Measurements from ENCODE around the gene OSBPL3.

Gene OSBPL3

GRCh38 chr7:24854866-24855265 lies 125.1 kb downstream of the OSBPL3 start:
- DNase-seq, result no peak

DNA sequence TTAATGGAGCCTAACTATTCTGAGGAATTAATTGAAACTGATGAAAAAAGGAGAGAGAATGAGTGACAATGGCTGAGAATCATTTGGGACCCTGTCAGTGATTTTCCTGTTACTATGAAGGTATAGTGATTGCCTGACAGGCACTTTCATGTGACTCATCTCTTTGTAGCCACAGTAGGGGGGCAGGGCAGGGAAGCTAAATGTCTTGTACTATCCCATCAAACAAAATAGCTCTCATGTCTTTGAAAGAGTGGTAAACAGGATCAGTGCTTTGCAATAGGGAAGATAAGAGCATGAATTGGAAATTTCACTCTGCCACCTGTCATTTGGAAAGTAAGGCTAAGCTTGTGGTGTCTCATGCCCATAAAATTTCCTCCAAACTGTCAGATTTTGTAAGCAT lies 128.2 kb downstream of the OSBPL3 start:
- no peak for DNase-seq

- DNase-seq, result no peak
Measured at GRCh38 chr7:24848878-24849277, 131.1 kb downstream of the OSBPL3 start.

- DNase-seq, result no peak
Measured at GRCh38 chr7:24847754-24848153, 132.2 kb downstream of the OSBPL3 start.

- DNase-seq, result no peak
Measured at GRCh38 chr7:24843821-24844434, 136.1 kb downstream of the OSBPL3 start.

DNA sequence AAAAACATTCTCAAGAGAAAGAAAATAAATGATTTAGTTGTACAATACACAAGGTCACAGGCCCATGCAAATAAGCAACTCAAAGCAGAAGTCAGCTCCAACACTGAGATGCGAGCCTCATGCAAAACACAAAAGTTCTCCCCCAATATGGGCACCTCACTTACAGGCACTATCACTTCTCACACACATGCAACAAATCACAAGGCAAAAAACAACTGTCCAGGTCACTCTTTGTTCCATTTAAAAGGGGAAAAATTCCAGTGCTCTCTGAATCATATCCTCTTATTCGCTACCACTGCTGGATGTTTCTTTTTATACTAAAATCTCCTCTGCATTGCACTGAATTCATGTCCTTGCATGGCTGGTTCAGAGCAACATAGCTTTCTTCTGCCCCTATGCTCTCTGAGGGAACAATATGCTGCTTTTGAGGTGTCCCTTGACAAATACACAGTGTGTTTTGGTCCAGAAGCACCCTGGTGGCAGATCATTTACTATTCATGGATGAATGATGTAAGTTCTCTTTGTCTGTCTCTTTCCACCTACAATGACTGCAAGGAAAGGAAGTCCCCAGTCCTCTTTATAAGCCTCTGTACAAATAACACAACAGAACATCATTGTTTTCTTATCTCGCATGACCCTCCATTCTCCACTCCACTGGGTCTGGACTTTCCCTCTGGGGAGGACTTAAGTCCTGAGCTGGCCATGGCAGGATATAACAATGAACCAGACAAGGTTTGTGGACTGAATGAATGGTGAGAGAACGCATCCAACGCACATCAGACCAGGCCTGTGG lies 137.3 kb downstream of the OSBPL3 start:
- no peak for DNase-seq

DNA sequence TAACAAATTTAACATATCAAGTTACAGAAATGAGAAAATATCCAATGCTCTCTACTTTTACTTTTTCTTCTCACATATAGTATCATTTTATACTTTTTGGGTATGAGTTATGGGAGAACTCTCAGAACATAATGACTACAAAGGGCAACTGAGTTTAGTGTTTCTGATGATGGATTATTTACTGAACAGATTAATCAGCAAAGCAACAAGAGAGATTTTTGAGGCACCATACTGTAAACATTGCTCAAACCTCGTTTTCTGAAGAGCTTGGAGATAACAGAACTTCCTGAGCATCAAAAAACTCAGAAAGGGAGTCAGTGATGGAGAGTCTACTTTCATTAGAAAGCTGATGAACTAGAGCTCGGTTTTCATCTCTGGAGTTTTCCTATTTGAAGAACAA lies 137.9 kb downstream of the OSBPL3 start:
- DNase-seq, result no peak

DNA sequence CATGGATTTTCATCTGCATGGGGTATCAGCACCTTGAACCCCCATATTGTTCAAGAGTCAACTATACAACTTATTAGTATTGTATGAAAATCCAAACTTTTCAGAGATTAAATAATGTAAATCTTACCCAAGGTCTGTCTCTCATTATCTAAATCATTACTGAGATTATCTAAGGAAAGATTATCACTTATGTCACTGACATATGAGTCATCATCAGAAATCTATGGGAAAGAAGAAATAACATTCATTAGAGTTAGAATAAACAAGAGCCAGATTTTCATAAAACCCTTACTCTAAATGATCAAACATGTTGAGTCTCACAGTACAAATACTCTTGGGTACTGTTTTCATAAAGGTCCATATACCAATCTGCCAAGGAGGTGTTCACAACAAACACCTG lies 139.4 kb downstream of the OSBPL3 start:
- DNase-seq, result no peak

- no peak for DNase-seq
Measured at GRCh38 chr7:24836084-24836483, 143.9 kb downstream of the OSBPL3 start.

DNA sequence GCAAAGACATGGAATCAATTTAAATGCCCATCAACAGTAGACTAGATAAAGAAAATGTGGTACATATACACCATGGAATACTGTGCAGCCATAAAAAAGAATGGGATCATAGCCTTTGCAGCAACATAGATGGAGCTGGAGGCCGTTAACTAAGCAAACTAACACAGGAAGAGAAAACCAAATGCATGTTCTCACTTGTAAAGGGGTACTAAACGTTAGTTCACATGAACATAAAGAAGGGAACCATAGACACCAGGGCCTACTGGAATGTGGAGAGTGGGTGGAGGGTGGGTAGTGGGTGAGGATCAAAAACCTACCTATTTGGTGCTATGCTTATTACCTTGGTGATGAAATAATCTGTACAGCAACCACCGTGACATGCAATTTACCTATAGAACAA lies 144.3 kb downstream of the OSBPL3 start:
- DNase-seq, result no peak

DNA sequence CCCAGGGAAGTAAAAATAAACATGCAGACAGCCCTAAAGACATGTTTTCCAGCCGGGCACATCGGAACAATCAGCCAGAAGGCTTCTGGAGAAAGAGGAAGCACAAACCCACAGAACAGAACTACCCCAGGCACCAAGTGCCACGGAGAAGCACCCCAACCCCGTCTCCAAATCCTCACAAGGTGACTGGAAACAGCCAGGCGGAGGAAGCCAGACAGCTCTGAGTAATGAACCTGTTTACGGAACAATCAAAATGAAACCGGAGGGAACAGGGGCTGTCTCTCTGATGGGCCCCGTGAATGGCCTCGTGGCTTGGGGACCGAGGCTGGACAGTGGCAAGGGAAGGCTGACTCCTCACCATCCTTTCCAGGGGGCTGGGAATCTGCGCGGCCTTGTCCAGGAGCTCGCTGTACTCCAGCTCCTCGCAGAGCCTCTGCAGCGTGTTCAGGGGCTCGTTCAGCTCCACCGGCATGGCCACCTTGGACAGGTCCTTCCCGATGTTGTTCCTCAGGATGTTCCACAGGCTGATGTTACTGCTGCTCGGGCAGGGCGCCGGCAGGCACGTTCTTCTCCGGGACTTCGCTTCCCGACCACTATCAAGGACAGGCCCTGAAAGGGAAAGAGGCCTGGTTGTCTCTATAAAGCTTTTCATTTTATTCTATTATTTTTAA lies 145.7 kb downstream of the OSBPL3 start:
- DNase-seq, result no peak

- no peak for DNase-seq
Measured at GRCh38 chr7:24833549-24833948, 146.4 kb downstream of the OSBPL3 start.

DNA sequence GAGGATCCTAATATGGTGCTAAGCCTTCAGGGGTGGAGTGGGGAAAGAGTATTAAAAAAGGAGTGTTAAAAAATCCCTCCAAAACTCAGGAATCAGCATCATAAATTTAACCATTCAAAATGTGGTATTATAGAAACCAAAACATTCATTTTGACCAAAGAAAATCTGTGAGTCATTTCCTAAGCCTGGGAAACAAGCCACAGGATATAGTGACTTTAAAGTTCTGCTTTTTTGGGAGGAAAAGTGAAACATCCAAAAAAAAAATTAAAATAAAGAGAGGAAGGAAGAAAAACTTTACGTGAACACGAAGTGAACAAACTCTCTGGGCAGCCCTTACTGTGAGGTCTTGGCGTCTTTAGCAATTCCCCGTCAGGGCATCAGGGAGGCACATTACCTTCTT lies 148.7 kb downstream of the OSBPL3 start:
- no peak for DNase-seq

- DNase-seq, result no peak
Measured at GRCh38 chr7:24830440-24831050, 149.4 kb downstream of the OSBPL3 start.

DNA sequence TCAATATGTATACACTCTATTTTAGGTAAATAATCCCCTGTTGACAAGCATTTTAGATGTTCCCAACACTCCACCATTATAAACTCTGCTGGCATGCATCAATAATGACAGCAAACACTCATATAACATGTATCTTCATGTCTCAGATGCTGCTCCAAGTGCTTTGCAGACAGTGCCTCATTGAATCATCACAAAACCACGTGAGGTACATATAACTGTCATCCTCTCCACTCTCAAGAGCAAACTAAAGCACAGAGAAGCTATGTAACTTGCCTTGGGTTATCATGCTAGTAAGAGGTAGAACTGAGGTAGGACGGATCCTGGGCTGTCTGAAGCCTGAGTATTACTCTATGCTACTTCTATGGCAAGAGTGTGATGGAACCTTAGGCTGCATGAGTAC lies 150.2 kb downstream of the OSBPL3 start:
- no peak for DNase-seq

GRCh38 chr7:24828891-24829661 lies 150.9 kb downstream of the OSBPL3 start:
- DNase-seq, result no peak

GRCh38 chr7:24827589-24827988 lies 152.4 kb downstream of the OSBPL3 start:
- no peak for DNase-seq

DNA sequence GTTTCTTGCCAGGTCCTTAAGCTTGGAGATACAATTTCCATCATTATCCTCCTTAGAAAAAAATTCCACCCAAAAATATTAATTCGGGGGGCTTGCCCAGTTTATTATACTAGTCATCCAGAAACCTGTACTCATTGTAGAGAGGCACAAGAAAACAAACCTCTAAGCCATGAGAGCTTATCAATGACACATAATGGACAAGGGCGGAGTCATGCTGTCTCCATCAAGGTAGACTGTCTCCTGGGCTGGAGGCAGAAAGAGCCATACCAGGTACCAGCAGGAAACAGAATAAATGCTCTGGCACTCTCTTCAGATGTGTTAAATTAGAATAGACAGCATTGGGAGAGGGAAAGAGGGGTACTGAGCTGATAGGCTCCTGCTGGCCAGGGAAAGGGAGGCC lies 153.0 kb downstream of the OSBPL3 start:
- no peak for DNase-seq

- DNase-seq, result peak in 2 of 6 experiments; percentile 18 to 29
Measured at GRCh38 chr7:24826662-24827020, 153.3 kb downstream of the OSBPL3 start.

GRCh38 chr7:24825931-24826661 lies 153.9 kb downstream of the OSBPL3 start:
- peak in 1 of 6 experiments; percentile 8 for DNase-seq

- DNase-seq, result no peak
Measured at GRCh38 chr7:24825381-24825794, 154.6 kb downstream of the OSBPL3 start.

- no peak for DNase-seq
Measured at GRCh38 chr7:24824896-24825295, 155.1 kb downstream of the OSBPL3 start.

Data from stimulated activated naive CD4-positive, alpha-beta T cell (primary cell).